Lower leg skin (tissue), 4 donors: ENCODE data around the gene PLCB1. TPM values are rescaled to one million over a fixed set of nuclear protein-coding genes. Genes with fewer than 3 reads are reported as not detected.

Experiments used
- DNase-seq, 2 donors: peaks; one replicate each; pipeline ENCODE4 v3.0.0-alpha.2; 2019; ENCODE audit warnings: low spot score in 2 of 2
- H3K4me3 ChIP-seq: fragments of 200-600 bp; sonication (generic); 2 replicates; pipeline ENCODE4 v1.5.1; 2017; ENCODE audit warnings: mild to moderate bottlenecking, low read depth; ENCODE audit not compliant: poor library complexity, severe bottlenecking
- POLR2A ChIP-seq, 2 donors: fragments of 450-650 bp; IDR thresholded peaks; one replicate each; pipeline ENCODE4 v1.6.1; 2016 to 2017; ENCODE audit warnings: antibody characterized with exemption in 2 of 2, mild to moderate bottlenecking in 1 of 2, moderate library complexity in 1 of 2
- WGBS, 2 donors: methylation state at CpG; one replicate each; pipeline ENCODE4 v1.1.5; 2018; 5-methylcytosine and 5-hydroxymethylcytosine counted together
- intact Hi-C: fragments of 100-400 bp; cut with DNase I; formaldehyde crosslinking; loops from one replicate; pipeline ENCODE4 v1.15.0; 2023; ENCODE audit warnings: low total_unique reads
- total RNA-seq, 4 donors: library from RNA; depleted of rRNA; stranded (reverse); fragments of >200 nt; gene quantifications; one replicate each; pipeline ENCODE4 v1.1.0, GENCODE V29; 2016
- TF ChIP-seq, protein P1 (sequence below), 3 donors: fragments of 450-650 bp; IDR thresholded peaks; one replicate each; pipeline ENCODE4 v1.5.1; 2016; ENCODE audit warnings: antibody characterized with exemption in 3 of 3, mild to moderate bottlenecking in 3 of 3, moderate library complexity in 2 of 3

Gene PLCB1
- total RNA-seq, 4 donors from 2014 or later: 4.1 to 16.2 (median 9.1) TPM

DNA sequence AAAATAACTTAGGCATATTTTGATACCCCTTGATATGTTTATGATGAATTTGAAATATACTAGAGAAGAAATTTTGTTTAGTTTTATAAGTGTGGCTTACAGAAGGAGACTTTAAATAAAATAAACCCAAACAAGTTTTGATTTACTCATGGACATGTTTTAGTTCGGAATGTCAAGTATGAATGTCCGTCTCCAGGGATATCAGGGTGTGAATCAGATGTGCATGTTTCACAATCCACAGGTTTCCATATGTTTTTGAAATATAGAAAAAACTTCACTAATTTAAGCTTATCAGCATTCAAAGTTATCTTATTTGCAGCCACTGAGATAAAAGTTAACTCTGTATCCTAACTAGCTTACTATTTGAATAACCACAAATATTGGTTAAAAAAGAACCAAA lies 51.5 kb downstream of the PLCB1 start:
- TF ChIP-seq, protein P1, sequence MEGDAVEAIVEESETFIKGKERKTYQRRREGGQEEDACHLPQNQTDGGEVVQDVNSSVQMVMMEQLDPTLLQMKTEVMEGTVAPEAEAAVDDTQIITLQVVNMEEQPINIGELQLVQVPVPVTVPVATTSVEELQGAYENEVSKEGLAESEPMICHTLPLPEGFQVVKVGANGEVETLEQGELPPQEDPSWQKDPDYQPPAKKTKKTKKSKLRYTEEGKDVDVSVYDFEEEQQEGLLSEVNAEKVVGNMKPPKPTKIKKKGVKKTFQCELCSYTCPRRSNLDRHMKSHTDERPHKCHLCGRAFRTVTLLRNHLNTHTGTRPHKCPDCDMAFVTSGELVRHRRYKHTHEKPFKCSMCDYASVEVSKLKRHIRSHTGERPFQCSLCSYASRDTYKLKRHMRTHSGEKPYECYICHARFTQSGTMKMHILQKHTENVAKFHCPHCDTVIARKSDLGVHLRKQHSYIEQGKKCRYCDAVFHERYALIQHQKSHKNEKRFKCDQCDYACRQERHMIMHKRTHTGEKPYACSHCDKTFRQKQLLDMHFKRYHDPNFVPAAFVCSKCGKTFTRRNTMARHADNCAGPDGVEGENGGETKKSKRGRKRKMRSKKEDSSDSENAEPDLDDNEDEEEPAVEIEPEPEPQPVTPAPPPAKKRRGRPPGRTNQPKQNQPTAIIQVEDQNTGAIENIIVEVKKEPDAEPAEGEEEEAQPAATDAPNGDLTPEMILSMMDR (IDR thresholded peaks at IDR 0.05): no peak
- no peak for TF ChIP-seq POLR2A (IDR thresholded peaks at IDR 0.05)
- H3K4me3 ChIP-seq: no peak overlapping the region
- intact Hi-C loops: no loop called here
- WGBS, 2 donors: 56 to 73% methylated on average over 2 of the region's 2 CpGs
- DNase-seq: no peak

- TF ChIP-seq POLR2A (IDR thresholded peaks at IDR 0.05): no peak
- TF ChIP-seq, protein P1 (IDR thresholded peaks at IDR 0.05): no peak
- WGBS, 2 donors: 83 to 85% methylated on average over 2 of the region's 2 CpGs
- DNase-seq: no peak
- intact Hi-C loops: no loop called here
- no peak overlapping the region for H3K4me3 ChIP-seq
These were observed 55.7 kb downstream of the PLCB1 start for GRCh38 chr20:8187740-8188139.

- TF ChIP-seq POLR2A (IDR thresholded peaks at IDR 0.05): no peak
- TF ChIP-seq, protein P1 (IDR thresholded peaks at IDR 0.05): no peak
- no peak overlapping the region for H3K4me3 ChIP-seq
- no peak for DNase-seq
- intact Hi-C loops: no loop called here
- 87 to 90% methylated on average over 7 of the region's 7 CpGs for WGBS, 2 donors
These were observed 58.2 kb downstream of the PLCB1 start for GRCh38 chr20:8190043-8190880.

DNA sequence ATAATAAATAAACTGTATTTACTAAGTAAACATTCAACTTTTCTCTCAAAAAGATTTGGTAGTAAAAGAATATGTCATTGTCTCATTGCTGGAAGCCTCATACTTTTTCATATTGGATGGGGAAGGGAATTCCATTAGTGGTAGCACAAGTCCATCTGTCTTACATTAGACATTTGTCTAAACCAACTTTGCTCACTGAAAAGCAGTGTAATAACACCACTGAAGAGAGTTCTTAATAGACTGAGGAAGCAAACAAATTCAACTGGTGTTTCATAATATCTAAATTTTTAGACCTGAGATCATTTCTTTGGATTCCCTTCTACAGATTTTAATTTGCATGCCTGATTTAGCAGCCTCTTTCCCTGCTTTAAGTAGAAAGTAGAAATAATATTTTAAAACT lies 62.7 kb downstream of the PLCB1 start:
- no peak overlapping the region for H3K4me3 ChIP-seq
- intact Hi-C loops: no loop called here
- DNase-seq: no peak
- no peak for TF ChIP-seq POLR2A (IDR thresholded peaks at IDR 0.05)
- TF ChIP-seq, protein P1 (IDR thresholded peaks at IDR 0.05): no peak

GRCh38 chr20:8196096-8196495 lies 64.0 kb downstream of the PLCB1 start:
- DNase-seq: no peak
- WGBS, 2 donors: 81 to 92% methylated on average over 1 of the region's 1 CpG
- TF ChIP-seq, protein P1 (IDR thresholded peaks at IDR 0.05): no peak
- no peak for TF ChIP-seq POLR2A (IDR thresholded peaks at IDR 0.05)
- no peak overlapping the region for H3K4me3 ChIP-seq
- intact Hi-C loops: no loop called here

GRCh38 chr20:8200220-8200619 lies 68.2 kb downstream of the PLCB1 start:
- no peak overlapping the region for H3K4me3 ChIP-seq
- intact Hi-C loops: no loop called here
- no peak for TF ChIP-seq POLR2A (IDR thresholded peaks at IDR 0.05)
- TF ChIP-seq, protein P1 (IDR thresholded peaks at IDR 0.05): no peak
- DNase-seq: no peak
